IPS-15b (cell line): ENCODE measurements around the gene CRP.

Experiments used
- H3K27me3 ChIP-seq: one replicate; pipeline ENCODE4 v1.6.1; 2013; ENCODE audit warnings: low read length; ENCODE audit not compliant: control insufficient read depth, insufficient read depth
- H3K36me3 ChIP-seq: one replicate; pipeline ENCODE4 v1.6.1; 2013; ENCODE audit warnings: low read length; ENCODE audit not compliant: control insufficient read depth, insufficient read depth
- H3K4me1 ChIP-seq: one replicate; pipeline ENCODE4 v1.6.1; 2013; ENCODE audit warnings: mild to moderate bottlenecking, low read length; ENCODE audit not compliant: control insufficient read depth, insufficient read depth
- H3K4me3 ChIP-seq: one replicate; pipeline ENCODE4 v1.5.1; 2013; ENCODE audit warnings: low read depth, low read length
- H3K9ac ChIP-seq: one replicate; pipeline ENCODE4 v1.6.1; 2013; ENCODE audit warnings: low read depth, mild to moderate bottlenecking, low read length
- H3K9me3 ChIP-seq: one replicate; pipeline ENCODE4 v1.6.1; 2013; ENCODE audit warnings: mild to moderate bottlenecking, low read length; ENCODE audit not compliant: control insufficient read depth, insufficient read depth

The CRP gene, protein sequence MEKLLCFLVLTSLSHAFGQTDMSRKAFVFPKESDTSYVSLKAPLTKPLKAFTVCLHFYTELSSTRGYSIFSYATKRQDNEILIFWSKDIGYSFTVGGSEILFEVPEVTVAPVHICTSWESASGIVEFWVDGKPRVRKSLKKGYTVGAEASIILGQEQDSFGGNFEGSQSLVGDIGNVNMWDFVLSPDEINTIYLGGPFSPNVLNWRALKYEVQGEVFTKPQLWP

DNA sequence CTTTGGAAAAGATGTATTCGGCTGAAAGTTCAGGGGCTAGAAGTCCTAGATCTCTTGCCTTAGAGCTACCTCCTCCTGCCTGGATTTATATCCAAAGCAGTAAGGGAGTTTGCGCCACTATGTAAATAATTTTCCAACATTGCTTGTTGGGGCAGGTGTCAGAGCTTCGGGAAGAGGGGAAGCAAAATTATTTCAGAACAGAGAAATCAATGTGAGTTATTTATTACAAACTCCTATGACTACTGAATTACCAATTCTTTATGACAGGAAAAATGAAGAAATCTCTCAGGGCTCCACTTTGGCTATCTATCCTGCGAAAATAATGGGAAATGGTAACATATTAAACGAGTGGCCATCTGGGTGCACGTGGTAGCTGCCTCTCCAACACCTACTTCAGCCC, at the start of gene CRP:
CRP (minus strand) TSS at position 61 of the 400 bp plus-strand sequence. CDS start 104 bp downstream, outside the sequence.
- no peak within 1 kb of the TSS for H3K4me3 ChIP-seq
- H3K27me3 ChIP-seq = no peaks in the 10 kb centered on the region
- no peaks in the 10 kb centered on the region for H3K9me3 ChIP-seq
- no peaks in the 10 kb centered on the region for H3K36me3 ChIP-seq
- no peaks in the 10 kb centered on the region for H3K4me1 ChIP-seq
- no peak within 1 kb of the TSS for H3K9ac ChIP-seq

DNA sequence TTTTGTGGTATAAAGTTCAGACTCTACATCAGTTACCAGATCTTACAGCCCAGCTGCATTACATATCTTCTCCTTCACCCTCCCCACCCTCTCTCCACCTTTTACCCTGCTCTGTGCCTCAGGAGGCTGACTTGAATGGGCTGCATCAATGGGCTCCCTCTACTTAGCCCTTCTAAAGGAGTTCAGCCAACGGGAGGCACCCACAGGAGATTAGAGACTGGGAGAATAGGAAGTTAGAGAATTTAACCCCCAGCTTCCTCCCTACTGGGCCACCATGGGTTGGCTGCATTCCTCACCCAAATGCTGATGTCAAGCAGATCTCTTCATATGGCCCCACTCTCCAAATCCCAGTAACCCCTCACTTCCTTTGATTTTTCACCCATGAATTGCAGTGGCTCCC, 49.3 kb upstream of the CRP start:
- Histone ChIP-seq H3K4me1 (no peaks in the 10 kb centered on the region), H3K36me3 (no peaks in the 10 kb centered on the region), H3K27me3 (no peaks in the 10 kb centered on the region), H3K9me3 (no peaks in the 10 kb centered on the region), H3K4me3 (no peak overlapping the region), H3K9ac (no peak overlapping the region)

GRCh38 chr1:159756397-159756796, 42.0 kb upstream of the CRP start:
- Histone ChIP-seq H3K4me1 (no peaks in the 10 kb centered on the region), H3K4me3 (no peak overlapping the region), H3K9me3 (no peaks in the 10 kb centered on the region), H3K27me3 (no peaks in the 10 kb centered on the region), H3K36me3 (no peaks in the 10 kb centered on the region), H3K9ac (no peak overlapping the region)

DNA sequence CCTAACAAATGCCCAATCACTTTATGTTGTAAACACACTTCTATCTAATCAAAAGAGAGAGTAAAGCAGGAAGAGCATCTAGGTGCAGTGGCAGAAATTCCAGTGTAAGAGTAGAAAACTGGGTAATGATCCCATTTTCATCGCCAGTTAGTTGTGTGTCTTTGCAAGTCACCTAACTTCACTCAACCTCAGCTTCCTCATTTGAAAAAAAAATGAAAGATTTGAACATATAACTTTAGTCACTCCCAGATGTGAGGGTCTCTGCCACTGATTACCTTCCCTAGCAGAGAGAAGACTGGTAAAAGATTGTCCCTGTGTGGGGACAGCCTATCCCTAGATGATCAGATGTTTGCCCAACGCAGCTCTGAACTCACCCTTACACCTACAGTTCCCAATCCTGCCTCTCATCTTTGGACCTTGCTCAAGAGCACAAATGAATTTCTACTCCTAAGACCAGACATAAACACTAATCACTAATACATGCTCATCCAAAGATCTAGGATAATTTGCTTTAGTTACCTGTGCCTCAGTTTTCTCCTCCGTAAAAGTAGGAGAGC, 41.1 kb upstream of the CRP start:
- Histone ChIP-seq H3K4me1 (no peaks in the 10 kb centered on the region), H3K27me3 (no peaks in the 10 kb centered on the region), H3K9me3 (no peaks in the 10 kb centered on the region), H3K9ac (no peak overlapping the region), H3K36me3 (no peaks in the 10 kb centered on the region), H3K4me3 (no peak overlapping the region)

- Histone ChIP-seq H3K36me3 (no peaks in the 10 kb centered on the region), H3K27me3 (no peaks in the 10 kb centered on the region), H3K4me3 (no peak overlapping the region), H3K9me3 (no peaks in the 10 kb centered on the region), H3K4me1 (no peaks in the 10 kb centered on the region), H3K9ac (no peak overlapping the region)
These were observed 39.0 kb upstream of the CRP start for GRCh38 chr1:159753386-159753785.

DNA sequence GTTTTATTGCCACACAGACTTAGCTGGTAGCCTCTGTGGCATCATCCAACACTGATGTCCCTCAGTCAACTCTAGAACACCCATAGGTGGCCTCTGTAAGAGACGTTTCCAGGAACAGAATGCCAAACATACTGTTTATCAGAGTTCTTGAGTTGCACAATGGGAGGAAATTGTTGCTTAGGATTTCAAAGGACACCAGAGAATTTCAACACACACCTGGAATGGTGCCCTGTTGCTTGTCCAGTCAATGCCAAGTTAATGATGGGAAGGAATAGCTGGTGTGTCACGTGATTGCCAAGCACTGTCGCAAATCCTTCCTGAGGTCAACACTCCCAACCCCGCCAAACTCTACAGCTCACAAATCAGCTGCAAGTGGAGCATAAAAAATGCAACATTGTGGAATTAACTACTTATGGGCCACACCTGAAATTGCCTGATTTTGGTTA, 37.8 kb upstream of the CRP start:
- H3K4me1 ChIP-seq = no peaks in the 10 kb centered on the region
- H3K9ac ChIP-seq = no peak overlapping the region
- no peaks in the 10 kb centered on the region for H3K9me3 ChIP-seq
- H3K27me3 ChIP-seq = no peaks in the 10 kb centered on the region
- no peak overlapping the region for H3K4me3 ChIP-seq
- no peaks in the 10 kb centered on the region for H3K36me3 ChIP-seq

DNA sequence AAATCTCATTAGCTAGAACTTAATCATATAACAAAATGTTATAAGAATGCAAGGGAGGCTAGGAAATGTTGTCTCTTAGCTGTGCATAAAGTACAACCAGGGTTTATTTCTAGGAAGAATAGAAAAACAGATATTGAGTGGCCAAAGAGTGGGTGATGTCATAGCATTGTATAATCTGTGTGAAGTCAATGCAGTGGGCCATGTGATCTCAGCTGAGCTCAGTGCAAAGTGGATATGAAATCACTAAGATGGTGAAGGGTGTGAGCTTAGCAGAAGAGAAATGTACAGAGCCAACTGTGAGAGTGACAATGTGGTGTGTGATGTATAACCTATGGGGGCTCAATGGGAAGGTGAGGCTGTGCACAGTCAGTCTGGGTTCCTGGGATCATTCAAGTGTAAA, 36.6 kb upstream of the CRP start:
- Histone ChIP-seq H3K9me3 (no peaks in the 10 kb centered on the region), H3K36me3 (no peaks in the 10 kb centered on the region), H3K27me3 (no peaks in the 10 kb centered on the region), H3K4me1 (no peaks in the 10 kb centered on the region), H3K9ac (no peak overlapping the region), H3K4me3 (no peak overlapping the region)

- no peaks in the 10 kb centered on the region for H3K27me3 ChIP-seq
- no peak overlapping the region for H3K4me3 ChIP-seq
- H3K9ac ChIP-seq = no peak overlapping the region
- H3K4me1 ChIP-seq = no peaks in the 10 kb centered on the region
- no peaks in the 10 kb centered on the region for H3K36me3 ChIP-seq
- H3K9me3 ChIP-seq = no peaks in the 10 kb centered on the region
These were observed 36.2 kb upstream of the CRP start for GRCh38 chr1:159750621-159751020.

- H3K4me1 ChIP-seq = no peaks in the 10 kb centered on the region
These were observed 35.2 kb upstream of the CRP start for GRCh38 chr1:159749630-159750029.

GRCh38 chr1:159748370-159748769, 34.0 kb upstream of the CRP start:
- Histone ChIP-seq H3K4me3 (no peak overlapping the region), H3K9me3 (no peaks in the 10 kb centered on the region), H3K9ac (no peak overlapping the region), H3K36me3 (no peaks in the 10 kb centered on the region), H3K27me3 (no peaks in the 10 kb centered on the region), H3K4me1 (no peaks in the 10 kb centered on the region)

More at GRCh38 chr1:159749630-159750029, 35.2 kb upstream of the CRP start:
- no peaks in the 10 kb centered on the region for H3K36me3 ChIP-seq
- no peaks in the 10 kb centered on the region for H3K27me3 ChIP-seq
- no peak overlapping the region for H3K9ac ChIP-seq
- H3K9me3 ChIP-seq = no peaks in the 10 kb centered on the region
- H3K4me3 ChIP-seq = no peak overlapping the region

- no peak overlapping the region for H3K4me3 ChIP-seq
- H3K9ac ChIP-seq = no peak overlapping the region
- H3K4me1 ChIP-seq = no peaks in the 10 kb centered on the region
- H3K9me3 ChIP-seq = no peaks in the 10 kb centered on the region
- no peaks in the 10 kb centered on the region for H3K36me3 ChIP-seq
- no peaks in the 10 kb centered on the region for H3K27me3 ChIP-seq
These were observed 32.3 kb upstream of the CRP start for GRCh38 chr1:159746666-159747065.

DNA sequence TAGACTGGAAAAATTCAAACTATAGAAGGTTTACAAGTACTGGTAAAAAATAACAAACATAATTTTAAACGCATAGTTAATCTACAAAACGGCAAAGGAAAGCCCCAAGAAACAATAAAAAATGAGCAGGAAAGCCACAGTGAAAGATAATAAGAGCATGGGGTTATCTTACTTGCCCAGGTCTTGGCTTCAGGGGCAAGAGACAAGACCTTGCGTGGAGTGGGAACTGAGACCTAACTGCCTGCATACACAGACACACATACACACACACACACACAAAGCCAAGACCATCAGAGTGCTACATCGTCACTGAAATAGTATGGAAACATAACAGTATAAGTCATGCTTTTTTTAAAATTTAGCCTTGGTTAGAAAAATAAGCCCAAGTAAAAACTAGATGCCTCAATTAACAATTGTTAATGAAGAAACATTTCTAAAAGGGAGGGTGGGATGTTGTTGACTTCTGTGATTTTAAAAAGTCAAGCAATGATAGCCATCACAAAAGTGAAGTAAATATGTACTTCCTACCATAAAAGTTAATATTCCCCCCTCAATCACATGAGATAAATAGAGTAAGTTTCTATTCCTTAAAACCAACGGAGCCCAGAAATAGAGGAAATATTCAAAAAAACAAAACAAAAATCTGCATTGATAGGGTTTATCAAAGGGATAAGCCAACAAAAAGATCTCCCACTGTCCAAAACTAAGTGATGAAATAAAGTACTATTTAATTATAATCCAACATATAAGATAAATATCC, 29.4 kb upstream of the CRP start:
- no peaks in the 10 kb centered on the region for H3K36me3 ChIP-seq
- no peak overlapping the region for H3K4me3 ChIP-seq
- H3K27me3 ChIP-seq = no peaks in the 10 kb centered on the region
- no peaks in the 10 kb centered on the region for H3K4me1 ChIP-seq
- no peaks in the 10 kb centered on the region for H3K9me3 ChIP-seq
- no peak overlapping the region for H3K9ac ChIP-seq
